ENCODE data around the gene PSME1. TPM values are rescaled to one million over a fixed set of nuclear protein-coding genes. Genes with fewer than 3 reads are reported as not detected.

Gene PSME1
- total and polyA plus RNA-seq, 4 donors, result 63.3 to 237 (median 101) TPM

DNA sequence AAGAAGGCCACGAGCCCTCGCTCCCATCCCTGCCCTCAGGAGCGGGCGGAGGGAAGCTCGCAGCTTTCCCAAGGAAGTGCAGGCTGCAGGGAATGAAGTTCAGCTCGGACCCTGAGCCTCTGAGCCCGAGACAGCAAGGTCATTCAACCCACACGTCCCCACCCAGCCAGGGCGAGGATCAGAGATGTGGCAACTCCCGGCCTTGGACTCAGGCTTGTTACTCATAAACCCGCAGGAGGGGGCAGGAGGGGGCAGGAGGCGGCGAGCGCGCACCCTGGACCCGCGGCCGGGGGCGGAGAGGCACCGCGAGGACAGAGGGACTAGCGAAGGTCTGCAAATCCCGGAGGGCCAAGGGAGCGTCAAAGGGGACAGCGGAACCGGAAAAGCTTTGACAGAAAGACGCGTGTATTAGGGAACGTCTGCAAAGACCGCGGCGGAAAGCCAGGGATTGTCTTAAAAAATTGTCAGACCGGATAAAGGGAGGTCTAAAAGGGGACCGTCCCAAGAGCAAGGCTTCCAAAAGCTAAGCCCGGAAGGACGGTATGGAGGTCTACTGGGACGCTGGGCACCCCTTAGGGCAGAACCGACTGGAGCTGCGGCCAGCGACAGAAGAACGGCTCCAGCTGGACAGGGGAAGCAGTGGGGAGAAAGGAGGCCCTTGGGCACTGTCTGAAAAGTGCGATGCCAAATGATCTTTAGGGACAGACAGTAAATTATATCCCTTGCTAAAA is 22.0 kb upstream of the PSME1 start (continued):
- TF ChIP-seq HNF4A (conservative IDR thresholded peaks at IDR 0.05), result peak; percentile 97 to 98

DNA sequence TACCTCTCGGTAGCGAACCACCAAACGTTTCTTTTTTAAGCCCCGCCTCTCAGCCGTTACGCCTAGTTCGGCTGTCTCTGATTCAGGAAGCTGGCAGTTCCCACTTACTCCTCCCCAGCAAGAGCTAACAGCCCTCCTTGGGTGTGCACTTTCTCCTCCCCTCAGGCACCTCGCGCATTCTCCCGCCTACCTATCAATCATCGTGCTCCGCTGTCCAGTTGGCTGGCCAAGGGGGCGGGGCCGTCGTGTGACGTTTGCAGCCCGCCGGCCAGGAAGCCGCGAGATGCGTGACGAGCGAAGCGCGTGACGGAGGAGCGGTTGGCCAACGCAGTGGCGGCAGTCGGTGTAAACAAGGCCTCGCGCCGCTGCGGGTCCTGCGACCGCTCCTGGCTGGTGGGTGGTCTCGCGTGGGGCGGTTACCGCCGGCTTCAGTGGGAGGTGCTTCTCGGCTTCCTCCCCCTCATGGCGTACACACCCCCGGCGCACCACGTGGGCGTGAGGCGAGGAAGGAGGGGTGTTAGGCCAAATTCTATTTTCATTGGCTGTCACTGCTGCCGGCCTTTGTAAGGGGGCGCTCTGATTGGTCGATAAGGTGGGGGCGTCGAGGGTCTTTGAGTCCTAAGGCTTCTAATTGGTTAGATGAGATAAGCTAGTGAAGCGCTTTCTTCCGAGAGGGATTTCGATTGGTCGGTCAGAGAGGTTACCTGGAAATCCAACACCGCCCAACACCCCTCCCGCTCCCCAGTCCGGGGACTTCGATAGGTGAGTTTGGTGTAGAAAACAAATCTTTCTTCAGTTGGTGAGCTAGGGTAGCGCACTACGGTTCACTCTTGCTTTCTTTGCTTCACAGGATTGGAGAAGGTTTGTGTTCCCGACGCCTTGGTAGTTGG is 21.2 kb upstream of the PSME1 start, which contains the start of the genes DCAF11 and NRL:
DCAF11 (plus strand) TSS at position 246 of the 890 bp plus-strand sequence. CDS start 818 bp downstream, outside the sequence.
NRL (minus strand) TSS at position 418 of the 890 bp plus-strand sequence. CDS start 32,101 bp downstream, outside the sequence.
- TF ChIP-seq HNF4G (IDR thresholded peaks at IDR 0.05) (no peak), EGR1 (IDR thresholded peaks at IDR 0.05; ENCODE audit: low read depth in 2 of 2) (peak; percentile 87), JUND (IDR thresholded peaks at IDR 0.05) (peak in 1 of 2 donors; percentile 43), HNF4A (conservative IDR thresholded peaks at IDR 0.05) (peak in 1 of 2 donors; percentile 42), YY1 (IDR thresholded peaks at IDR 0.05) (peak; percentile 22), NR2F2 (IDR thresholded peaks at IDR 0.05) (no peak), TAF1 (conservative IDR thresholded peaks at IDR 0.05) (peak; percentile 98), RXRA (IDR thresholded peaks at IDR 0.05) (peak in 1 of 2 donors; percentile 19), RAD21 (IDR thresholded peaks at IDR 0.05) (peak; percentile 21 to 39), FOXA1 (IDR thresholded peaks at IDR 0.05) (peak; percentile 35), FOXA2 (IDR thresholded peaks at IDR 0.05) (peak; percentile 45), GABPA (IDR thresholded peaks at IDR 0.05 in 1 of 2, conservative IDR thresholded peaks at IDR 0.05 in 1 of 2) (peak in 1 of 2 donors; percentile 1), SP1 (IDR thresholded peaks at IDR 0.05) (peak; percentile 98)
- TF ChIP-seq, protein P1, sequence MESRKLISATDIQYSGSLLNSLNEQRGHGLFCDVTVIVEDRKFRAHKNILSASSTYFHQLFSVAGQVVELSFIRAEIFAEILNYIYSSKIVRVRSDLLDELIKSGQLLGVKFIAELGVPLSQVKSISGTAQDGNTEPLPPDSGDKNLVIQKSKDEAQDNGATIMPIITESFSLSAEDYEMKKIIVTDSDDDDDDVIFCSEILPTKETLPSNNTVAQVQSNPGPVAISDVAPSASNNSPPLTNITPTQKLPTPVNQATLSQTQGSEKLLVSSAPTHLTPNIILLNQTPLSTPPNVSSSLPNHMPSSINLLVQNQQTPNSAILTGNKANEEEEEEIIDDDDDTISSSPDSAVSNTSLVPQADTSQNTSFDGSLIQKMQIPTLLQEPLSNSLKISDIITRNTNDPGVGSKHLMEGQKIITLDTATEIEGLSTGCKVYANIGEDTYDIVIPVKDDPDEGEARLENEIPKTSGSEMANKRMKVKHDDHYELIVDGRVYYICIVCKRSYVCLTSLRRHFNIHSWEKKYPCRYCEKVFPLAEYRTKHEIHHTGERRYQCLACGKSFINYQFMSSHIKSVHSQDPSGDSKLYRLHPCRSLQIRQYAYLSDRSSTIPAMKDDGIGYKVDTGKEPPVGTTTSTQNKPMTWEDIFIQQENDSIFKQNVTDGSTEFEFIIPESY (IDR thresholded peaks at IDR 0.05), result peak; percentile 66
- TF ChIP-seq, protein P2, sequence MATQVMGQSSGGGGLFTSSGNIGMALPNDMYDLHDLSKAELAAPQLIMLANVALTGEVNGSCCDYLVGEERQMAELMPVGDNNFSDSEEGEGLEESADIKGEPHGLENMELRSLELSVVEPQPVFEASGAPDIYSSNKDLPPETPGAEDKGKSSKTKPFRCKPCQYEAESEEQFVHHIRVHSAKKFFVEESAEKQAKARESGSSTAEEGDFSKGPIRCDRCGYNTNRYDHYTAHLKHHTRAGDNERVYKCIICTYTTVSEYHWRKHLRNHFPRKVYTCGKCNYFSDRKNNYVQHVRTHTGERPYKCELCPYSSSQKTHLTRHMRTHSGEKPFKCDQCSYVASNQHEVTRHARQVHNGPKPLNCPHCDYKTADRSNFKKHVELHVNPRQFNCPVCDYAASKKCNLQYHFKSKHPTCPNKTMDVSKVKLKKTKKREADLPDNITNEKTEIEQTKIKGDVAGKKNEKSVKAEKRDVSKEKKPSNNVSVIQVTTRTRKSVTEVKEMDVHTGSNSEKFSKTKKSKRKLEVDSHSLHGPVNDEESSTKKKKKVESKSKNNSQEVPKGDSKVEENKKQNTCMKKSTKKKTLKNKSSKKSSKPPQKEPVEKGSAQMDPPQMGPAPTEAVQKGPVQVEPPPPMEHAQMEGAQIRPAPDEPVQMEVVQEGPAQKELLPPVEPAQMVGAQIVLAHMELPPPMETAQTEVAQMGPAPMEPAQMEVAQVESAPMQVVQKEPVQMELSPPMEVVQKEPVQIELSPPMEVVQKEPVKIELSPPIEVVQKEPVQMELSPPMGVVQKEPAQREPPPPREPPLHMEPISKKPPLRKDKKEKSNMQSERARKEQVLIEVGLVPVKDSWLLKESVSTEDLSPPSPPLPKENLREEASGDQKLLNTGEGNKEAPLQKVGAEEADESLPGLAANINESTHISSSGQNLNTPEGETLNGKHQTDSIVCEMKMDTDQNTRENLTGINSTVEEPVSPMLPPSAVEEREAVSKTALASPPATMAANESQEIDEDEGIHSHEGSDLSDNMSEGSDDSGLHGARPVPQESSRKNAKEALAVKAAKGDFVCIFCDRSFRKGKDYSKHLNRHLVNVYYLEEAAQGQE (IDR thresholded peaks at IDR 0.05), result peak; percentile 93
- TF ChIP-seq, protein P3, sequence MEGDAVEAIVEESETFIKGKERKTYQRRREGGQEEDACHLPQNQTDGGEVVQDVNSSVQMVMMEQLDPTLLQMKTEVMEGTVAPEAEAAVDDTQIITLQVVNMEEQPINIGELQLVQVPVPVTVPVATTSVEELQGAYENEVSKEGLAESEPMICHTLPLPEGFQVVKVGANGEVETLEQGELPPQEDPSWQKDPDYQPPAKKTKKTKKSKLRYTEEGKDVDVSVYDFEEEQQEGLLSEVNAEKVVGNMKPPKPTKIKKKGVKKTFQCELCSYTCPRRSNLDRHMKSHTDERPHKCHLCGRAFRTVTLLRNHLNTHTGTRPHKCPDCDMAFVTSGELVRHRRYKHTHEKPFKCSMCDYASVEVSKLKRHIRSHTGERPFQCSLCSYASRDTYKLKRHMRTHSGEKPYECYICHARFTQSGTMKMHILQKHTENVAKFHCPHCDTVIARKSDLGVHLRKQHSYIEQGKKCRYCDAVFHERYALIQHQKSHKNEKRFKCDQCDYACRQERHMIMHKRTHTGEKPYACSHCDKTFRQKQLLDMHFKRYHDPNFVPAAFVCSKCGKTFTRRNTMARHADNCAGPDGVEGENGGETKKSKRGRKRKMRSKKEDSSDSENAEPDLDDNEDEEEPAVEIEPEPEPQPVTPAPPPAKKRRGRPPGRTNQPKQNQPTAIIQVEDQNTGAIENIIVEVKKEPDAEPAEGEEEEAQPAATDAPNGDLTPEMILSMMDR (IDR thresholded peaks at IDR 0.05; ENCODE audit: low read depth, low read length, missing input control), result no peak
- TF ChIP-seq, protein P4, sequence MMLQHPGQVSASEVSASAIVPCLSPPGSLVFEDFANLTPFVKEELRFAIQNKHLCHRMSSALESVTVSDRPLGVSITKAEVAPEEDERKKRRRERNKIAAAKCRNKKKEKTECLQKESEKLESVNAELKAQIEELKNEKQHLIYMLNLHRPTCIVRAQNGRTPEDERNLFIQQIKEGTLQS (IDR thresholded peaks at IDR 0.05), result no peak
- TF ChIP-seq, protein P5, sequence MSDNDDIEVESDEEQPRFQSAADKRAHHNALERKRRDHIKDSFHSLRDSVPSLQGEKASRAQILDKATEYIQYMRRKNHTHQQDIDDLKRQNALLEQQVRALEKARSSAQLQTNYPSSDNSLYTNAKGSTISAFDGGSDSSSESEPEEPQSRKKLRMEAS (IDR thresholded peaks at IDR 0.05), result peak; percentile 70
- under 1% methylated on average over 65 of the region's 65 CpGs for WGBS
- Histone ChIP-seq H3K9me3 (ENCODE audit: control insufficient read depth in 4 of 4, low read length in 3 of 4) (no peaks in the 10 kb centered on the region), H3K36me3 (ENCODE audit: control insufficient read depth in 4 of 4, insufficient read depth in 3 of 4, low read depth in 1 of 4, low read length in 3 of 4) (peaks cover 7 to 21% (median 19%) of the 10 kb centered on the region in 4 donors), H3K9ac (ENCODE audit: low read depth in 1 of 2, low read length in 2 of 2) (peak within 1 kb of the TSS; percentile 96 to 97), H3K4me3 (ENCODE audit: low read depth in 1 of 3, low read length in 3 of 3) (peak within 1 kb of the TSS; percentile 61 to 94 (median 91)), H3K27me3 (ENCODE audit: control insufficient read depth in 4 of 4, insufficient read depth in 4 of 4, low read length in 3 of 4) (no peaks in the 10 kb centered on the region), H3K27ac (ENCODE audit: low read depth in 1 of 2, low read length in 2 of 2) (peak within 1 kb of the TSS; percentile 99 to 100), H3K4me1 (ENCODE audit: control insufficient read depth in 4 of 4, insufficient read depth in 4 of 4, low read length in 3 of 4) (peaks cover 3 to 52% (median 40%) of the 10 kb centered on the region in 4 donors)
- DNase-seq (ENCODE audit: low spot score), result peak; percentile 98
